HEK293 (cell line): ENCODE measurements around the gene TMEM119.

Experiments
- CTCF ChIA-PET: fragments of 350-600 bp; formaldehyde crosslinking; extraction: SDS; loops from one replicate; lab custom pipeline; 2021; ENCODE audit warnings: antibody characterized with exemption; lab: Yijun Ruan, JAX
- POLR2A ChIA-PET: fragments of 300-600 bp; formaldehyde crosslinking; extraction: SDS; loops from one replicate; lab custom pipeline; 2020; ENCODE audit warnings: antibody characterized with exemption, inconsistent platforms; lab: Yijun Ruan, JAX
- H3K27ac ChIP-seq: fragments of 200-500 bp; sonication (Bioruptor generic); 2 replicates; pipeline ENCODE4 v1.5.1; 2014; ENCODE audit warnings: low read depth, low read length, control low read depth, inconsistent platforms; ENCODE audit errors: extremely low read depth
- H3K36me3 ChIP-seq, 2 experiments: fragments of 200-500 bp in 1 of 2; sonication (Bioruptor generic) in 1 of 2; 1 replicate in 1 of 2; 2 replicates in 1 of 2; pipeline ENCODE4 v1.5.1; 2014 to 2017; ENCODE audit warnings: inconsistent platforms in 2 of 2, low read length in 2 of 2; ENCODE audit not compliant: control insufficient read depth in 2 of 2, insufficient read depth in 1 of 2
- H3K4me1 ChIP-seq: fragments of 200-500 bp; sonication (Bioruptor generic); 2 replicates; pipeline ENCODE4 v1.5.1; 2014; ENCODE audit warnings: mild to moderate bottlenecking, low read length, inconsistent platforms; ENCODE audit not compliant: control insufficient read depth, insufficient read depth
- H3K4me3 ChIP-seq: 2 replicates; pipeline ENCODE4 v1.5.1; 2011; ENCODE audit warnings: low read depth, mild to moderate bottlenecking, control low read depth, low read length, moderate library complexity
- H3K9me3 ChIP-seq: fragments of 200-500 bp; sonication (Bioruptor generic); 2 replicates; pipeline ENCODE4 v1.5.1; 2014; ENCODE audit warnings: low read depth, low read length, inconsistent platforms; ENCODE audit not compliant: control insufficient read depth, insufficient read depth
- ATF2 ChIP-seq: fragments of 450-650 bp; formaldehyde crosslinking; IDR thresholded peaks from 2 replicates; pipeline ENCODE4 v1.5.1; 2016; ENCODE audit warnings: missing biosample characterization, missing genetic modification characterization, low read depth
- EGR2 ChIP-seq: fragments of 450-650 bp; formaldehyde crosslinking; IDR thresholded peaks from 2 replicates; pipeline ENCODE4 v1.5.1; 2016; ENCODE audit warnings: low read depth, missing biosample characterization, missing genetic modification characterization
- HIC1 ChIP-seq: fragments of 450-650 bp; formaldehyde crosslinking; IDR thresholded peaks from 2 replicates; pipeline ENCODE4 v1.5.1; 2016; ENCODE audit warnings: missing biosample characterization, missing genetic modification characterization
- REST ChIP-seq: fragments of 450-650 bp; formaldehyde crosslinking; IDR thresholded peaks from 2 replicates; pipeline ENCODE4 v1.5.1; 2016; ENCODE audit warnings: missing biosample characterization, missing genetic modification characterization
- SALL2 ChIP-seq: fragments of 450-650 bp; formaldehyde crosslinking; IDR thresholded peaks from 2 replicates; pipeline ENCODE4 v1.5.0; 2017; ENCODE audit warnings: missing biosample characterization, mild to moderate bottlenecking, missing genetic modification characterization, borderline replicate concordance
- SETDB1 ChIP-seq: IDR thresholded peaks from one replicate; pipeline ENCODE4 v1.6.1; 2017; ENCODE audit warnings: mild to moderate bottlenecking, low read length, moderate library complexity, mixed read lengths; ENCODE audit not compliant: insufficient read length
- ZFP69B ChIP-seq: fragments of 450-650 bp; formaldehyde crosslinking; IDR thresholded peaks from 2 replicates; pipeline ENCODE4 v1.5.1; 2016; ENCODE audit warnings: missing biosample characterization, missing genetic modification characterization
- ZNF140 ChIP-seq: fragments of 450-650 bp; formaldehyde crosslinking; IDR thresholded peaks from 2 replicates; pipeline ENCODE4 v1.5.1; 2016; ENCODE audit warnings: missing biosample characterization, missing genetic modification characterization
- ZNF157 ChIP-seq: fragments of 450-650 bp; formaldehyde crosslinking; IDR thresholded peaks from 2 replicates; pipeline ENCODE4 v1.5.1; 2016; ENCODE audit warnings: missing biosample characterization, missing genetic modification characterization
- ZNF23 ChIP-seq: fragments of 450-650 bp; formaldehyde crosslinking; IDR thresholded peaks from 2 replicates; pipeline ENCODE4 v1.5.1; 2016; ENCODE audit warnings: missing biosample characterization, missing genetic modification characterization, borderline replicate concordance
- ZNF26 ChIP-seq: fragments of 450-650 bp; formaldehyde crosslinking; IDR thresholded peaks from 2 replicates; pipeline ENCODE4 v1.5.1; 2016; ENCODE audit warnings: missing biosample characterization, missing genetic modification characterization
- ZNF514 ChIP-seq: fragments of 450-650 bp; formaldehyde crosslinking; IDR thresholded peaks from 2 replicates; pipeline ENCODE4 v1.5.1; 2016; ENCODE audit warnings: missing biosample characterization, missing genetic modification characterization
- ZNF600 ChIP-seq: fragments of 450-650 bp; formaldehyde crosslinking; IDR thresholded peaks from 2 replicates; pipeline ENCODE4 v1.5.1; 2016; ENCODE audit warnings: missing biosample characterization, missing genetic modification characterization
- ZNF629 ChIP-seq: fragments of 450-650 bp; formaldehyde crosslinking; IDR thresholded peaks from 2 replicates; pipeline ENCODE4 v1.5.1; 2017; ENCODE audit warnings: missing biosample characterization, missing genetic modification characterization
- ZNF660 ChIP-seq: fragments of 450-650 bp; IDR thresholded peaks from 2 replicates; pipeline ENCODE4 v1.5.1; 2018; ENCODE audit warnings: missing biosample characterization, mild to moderate bottlenecking, missing genetic modification characterization
- ZNF701 ChIP-seq: fragments of 450-650 bp; formaldehyde crosslinking; IDR thresholded peaks from 2 replicates; pipeline ENCODE4 v1.5.1; 2016; ENCODE audit warnings: missing biosample characterization, missing genetic modification characterization
- ZNF704 ChIP-seq: fragments of 450-650 bp; formaldehyde crosslinking; IDR thresholded peaks from 2 replicates; pipeline ENCODE4 v1.5.1; 2016; ENCODE audit warnings: missing biosample characterization, missing genetic modification characterization
- ZNF830 ChIP-seq: fragments of 450-650 bp; IDR thresholded peaks from 2 replicates; pipeline ENCODE4 v1.5.0; 2018; ENCODE audit warnings: missing biosample characterization, missing genetic modification characterization, low read depth, mild to moderate bottlenecking, moderate library complexity

Gene TMEM119

GRCh38 chr12:108629824-108630476 lies 32.1 kb upstream of the TMEM119 start (continued):
- TF ChIP-seq ATF2 (tag by site-specific recombination): peak; percentile 97
- TF ChIP-seq EGR2: peak; percentile 29; the same call in 1 of the 2 replicates
- TF ChIP-seq ZNF26: no peak
- TF ChIP-seq ZNF660 (tag by site-specific recombination): peak; percentile 92; the same call in 1 of the 2 replicates
- peak; percentile 92 for TF ChIP-seq ZFP69B (tag by site-specific recombination)
- TF ChIP-seq HIC1: peak; percentile 94

- CTCF ChIA-PET: interaction anchor here (0.6 to 1.1 kb wide), 2 partner anchors 59 to 65 kb away, joined by 4 to 6 read pairs; no protein-coding TSS in a partner anchor
- TF ChIP-seq ZNF157 (tag by site-specific recombination) (no peak), ZNF701 (tag by site-specific recombination) (no peak), SALL2 (tag by site-specific recombination) (no peak), HIC1 (no peak)
- TF ChIP-seq, all 188 proteins: peak for 0
- Histone ChIP-seq H3K9me3 (no peaks in the 10 kb centered on the region), H3K36me3 (no peaks in the 10 kb centered on the region), H3K27ac (no peak overlapping the region), H3K4me1 (no peaks in the 10 kb centered on the region; the same call in 1 of the 2 replicates), H3K4me3 (no peak overlapping the region)
- POLR2A ChIA-PET: interaction anchor here (1.1 kb wide), 2 partner anchors 11 to 64 kb away, joined by 3 read pairs; no protein-coding TSS in a partner anchor
Observed at GRCh38 chr12:108629151-108629550, 31.3 kb upstream of the TMEM119 start.

- POLR2A ChIA-PET: interaction anchor here (0.7 to 2.3 kb wide), 2 partner anchors 65 to 813 kb away, joined by 3 to 5 read pairs; partner anchors contain the start of gene ISCU
- no peak overlapping the region for H3K27ac ChIP-seq
- no peaks in the 10 kb centered on the region for H3K36me3 ChIP-seq
- CTCF ChIA-PET: interaction anchor here (1.5 to 2.5 kb wide), 2 partner anchors 9 to 63 kb away, joined by 6 to 25 read pairs; no protein-coding TSS in a partner anchor
- H3K4me3 ChIP-seq: no peak overlapping the region
- H3K4me1 ChIP-seq: no peaks in the 10 kb centered on the region; the same call in 1 of the 2 replicates
- H3K9me3 ChIP-seq: no peaks in the 10 kb centered on the region
- no peak for TF ChIP-seq ZNF629 (tag by site-specific recombination)
- no peak for TF ChIP-seq ZNF704 (tag by site-specific recombination)
- TF ChIP-seq ZNF600 (tag by site-specific recombination): no peak
- no peak for TF ChIP-seq ZNF514 (tag by site-specific recombination)
- no peak for TF ChIP-seq ZNF830
- TF ChIP-seq REST (tag by site-specific recombination): no peak
- no peak for TF ChIP-seq SETDB1
- no peak for TF ChIP-seq ZNF23 (tag by site-specific recombination)
- TF ChIP-seq ZNF140: no peak
Observed at GRCh38 chr12:108627134-108627920, 29.4 kb upstream of the TMEM119 start.
